LNCAP (cell line): ENCODE results near the gene FLT3LG.

ENCODE experiments used
- CTCF ChIP-seq: fragments of 450-650 bp; IDR thresholded peaks from 2 replicates; pipeline ENCODE4 v1.5.1; 2017; ENCODE audit warnings: mild to moderate bottlenecking

The FLT3LG gene

GRCh38 chr19:49442771-49443365 is 31.1 kb upstream of the FLT3LG start:
- no peak for TF ChIP-seq CTCF

GRCh38 chr19:49443366-49444099 is 30.5 kb upstream of the FLT3LG start:
- TF ChIP-seq CTCF, result peak; percentile 94

- no peak for TF ChIP-seq CTCF
Observed at GRCh38 chr19:49445997-49446396, 28.0 kb upstream of the FLT3LG start.

GRCh38 chr19:49447485-49448431 is 26.3 kb upstream of the FLT3LG start:
- TF ChIP-seq CTCF, result no peak

- TF ChIP-seq CTCF, result no peak
Observed at GRCh38 chr19:49448432-49448786, 25.6 kb upstream of the FLT3LG start.

- TF ChIP-seq CTCF, result no peak
Observed at GRCh38 chr19:49450405-49450804, 23.6 kb upstream of the FLT3LG start.

- TF ChIP-seq CTCF, result no peak
Observed at GRCh38 chr19:49451430-49452181, 22.4 kb upstream of the FLT3LG start, which contains the start of gene PIH1D1. TSS of gene PIH1D1 (minus strand) at chr19:49451814. CDS start at chr19:49451574, 240 bp downstream.
